HepG2 (cell line): ENCODE measurements around the gene HOXA10. TPM values are rescaled to one million over a fixed set of nuclear protein-coding genes. Genes with fewer than 3 reads are reported as not detected.

Source experiments
- ARID3A ChIP-seq: IDR thresholded peaks from 2 replicates; pipeline ENCODE4 v1.6.1; 2012; ENCODE audit warnings: low read depth, low read length, improper control_type of control experiment
- ASH2L ChIP-seq: fragments of 300-600, 200-600 bp; sonication (generic); IDR thresholded peaks from 2 replicates; pipeline ENCODE4 v1.7.0; 2017; ENCODE audit warnings: low read depth, mild to moderate bottlenecking, moderate library complexity, mixed read lengths, low read length; ENCODE audit not compliant: insufficient read length
- DRAP1 ChIP-seq: IDR thresholded peaks from 2 replicates; pipeline ENCODE4 v1.6.1; 2016; ENCODE audit warnings: missing genetic modification reagents, missing compliant biosample characterization
- E2F1 ChIP-seq: sonication (generic); formaldehyde crosslinking; IDR thresholded peaks from 2 replicates; pipeline ENCODE4 v1.5.0; 2020; ENCODE audit warnings: missing genetic modification reagents
- GTF2F1 ChIP-seq: fragments of 150-350 bp; IDR thresholded peaks from 2 replicates; pipeline ENCODE4 v1.6.1; 2014; ENCODE audit warnings: low read length
- HMGXB4 ChIP-seq, 2 experiments: sonication (generic) in 1 of 2; formaldehyde crosslinking in 1 of 2; IDR thresholded peaks; 2 replicates each; pipeline versions ENCODE4 v1.4.0 to v1.6.1; 2018 to 2020; ENCODE audit warnings: missing genetic modification reagents in 2 of 2, borderline replicate concordance in 1 of 2, low read depth in 1 of 2, mild to moderate bottlenecking in 1 of 2, missing biosample characterization in 1 of 2
- KDM5B ChIP-seq: sonication (generic); formaldehyde crosslinking; IDR thresholded peaks from 2 replicates; pipeline ENCODE4 v1.4.0; 2020; ENCODE audit warnings: missing genetic modification reagents, mild to moderate bottlenecking, borderline replicate concordance
- MAZ ChIP-seq, 2 experiments: sonication (generic) in 1 of 2; formaldehyde crosslinking in 1 of 2; IDR thresholded peaks; 2 replicates each; pipeline versions ENCODE4 v1.5.0 to v1.6.1; 2012 to 2020; ENCODE audit warnings: low read depth in 2 of 2, mild to moderate bottlenecking in 2 of 2, borderline replicate concordance in 1 of 2, improper control_type of control experiment in 1 of 2, low read length in 1 of 2, missing genetic modification reagents in 1 of 2, moderate library complexity in 1 of 2
- NFE2L2 ChIP-seq: fragments of 150-350 bp; IDR thresholded peaks from 2 replicates; pipeline ENCODE4 v1.6.1; 2014; ENCODE audit warnings: low read length
- NFYC ChIP-seq: IDR thresholded peaks from 2 replicates; pipeline ENCODE4 v1.6.1; 2016; ENCODE audit warnings: missing genetic modification reagents, missing compliant biosample characterization
- PLRG1 ChIP-seq: fragments of 450-650 bp; conservative IDR thresholded peaks from 2 replicates; pipeline ENCODE4 v1.6.1; 2016
- POLR2A ChIP-seq, 2 experiments: IDR thresholded peaks; 2 replicates each; pipeline ENCODE4 v1.6.1; 2011; ENCODE audit warnings: low read depth in 2 of 2, low read length in 2 of 2, mild to moderate bottlenecking in 1 of 2, moderate library complexity in 1 of 2; ENCODE audit not compliant: insufficient read depth in 1 of 2
- POLR2AphosphoS2 ChIP-seq: IDR thresholded peaks from 2 replicates; pipeline ENCODE4 v1.6.1; 2011; ENCODE audit warnings: low read depth, low read length, improper control_type of control experiment
- SMAD3 ChIP-seq: sonication (generic); formaldehyde crosslinking; IDR thresholded peaks from 2 replicates; pipeline ENCODE4 v1.4.0; 2020; ENCODE audit warnings: missing genetic modification reagents
- SNAPC2 ChIP-seq: sonication (generic); formaldehyde crosslinking; IDR thresholded peaks from 2 replicates; pipeline ENCODE4 v1.8.1; 2022; ENCODE audit warnings: mild to moderate bottlenecking, missing genetic modification reagents
- THAP11 ChIP-seq: IDR thresholded peaks from 2 replicates; pipeline ENCODE4 v1.6.1; 2016; ENCODE audit warnings: missing biosample characterization, missing genetic modification reagents
- UBTF ChIP-seq: sonication (generic); formaldehyde crosslinking; IDR thresholded peaks from 2 replicates; pipeline ENCODE4 v1.4.0; 2020; ENCODE audit warnings: mild to moderate bottlenecking, missing genetic modification reagents
- XRCC5 ChIP-seq: fragments of 200-400 bp; formaldehyde crosslinking; optimal IDR thresholded peaks from 2 replicates; pipeline ENCODE3; 2017; ENCODE audit warnings: mild to moderate bottlenecking, low read length
- YEATS4 ChIP-seq: sonication (generic); formaldehyde crosslinking; IDR thresholded peaks from 2 replicates; pipeline ENCODE4 v1.4.0; 2020; ENCODE audit warnings: missing genetic modification reagents, borderline replicate concordance
- ZNF263 ChIP-seq: sonication (generic); formaldehyde crosslinking; IDR thresholded peaks from 2 replicates; pipeline ENCODE4 v1.4.0; 2020; ENCODE audit warnings: missing genetic modification reagents
- ZNF292 ChIP-seq: sonication (generic); formaldehyde crosslinking; IDR thresholded peaks from 2 replicates; pipeline ENCODE4 v1.8.1; 2022; ENCODE audit warnings: mild to moderate bottlenecking, low read depth, missing genetic modification reagents, borderline replicate concordance
- polyA plus RNA-seq, 8 experiments: library from polyadenylated mRNA; depleted of rRNA in 3 of 8; stranded (reverse) in 7 of 8; unstranded in 1 of 8; fragments of >200 nt; fragmentation: Illumina TruSeq in 4 of 8; extraction: Trizol in 4 of 8; gene quantifications; 2 replicates each; pipeline versions ENCODE4 v1.2.1 to v1.2.3, GENCODE V29; 2011 to 2016; ENCODE audit warnings: low read depth in 4 of 8, missing spikeins in 1 of 8, mixed read lengths in 1 of 8; ENCODE audit not compliant: insufficient read depth in 1 of 8
- total RNA-seq, 5 experiments: library from RNA; depleted of rRNA; stranded (reverse); fragments of >200 nt; fragmentation: Illumina TruSeq; extraction: Trizol; gene quantifications; 2 replicates each; pipeline ENCODE4 v1.2.3, GENCODE V29; 2016; ENCODE audit warnings: low read depth in 1 of 5

The HOXA10 gene
- total and polyA plus RNA-seq, 2 of the 13 experiments (the other 11 are each of a cell fraction or from before 2014, with no cell fraction given) = not detected

GRCh38 chr7:27143023-27143949 is 30.8 kb downstream of the HOXA10 start, which contains the start of gene HOXA5 (continued):
- TF ChIP-seq NFE2L2 = no peak
- no peak for TF ChIP-seq PLRG1
- TF ChIP-seq ASH2L = peak; percentile 59
- no peak for TF ChIP-seq YEATS4 (CRISPR knock-in tag)
- TF ChIP-seq MAZ (IDR thresholded peaks at IDR 0.05; ENCODE audit: borderline replicate concordance, low read depth, low read length) = no peak
- TF ChIP-seq MAZ (CRISPR knock-in tag; IDR thresholded peaks at IDR 0.05; ENCODE audit: low read depth) = 0 out of 2 replicates have a peak, but pooled peaks have one; percentile 25
- TF ChIP-seq XRCC5 = peak; percentile 55
- no peak for TF ChIP-seq ZNF292 (CRISPR knock-in tag)
- no peak for TF ChIP-seq POLR2AphosphoS2
- 0 out of 2 replicates have a peak, but pooled peaks have one; percentile 9 for TF ChIP-seq E2F1 (CRISPR knock-in tag)
- no peak for TF ChIP-seq ZNF263
- peak; percentile 56 for TF ChIP-seq DRAP1 (CRISPR knock-in tag)
- TF ChIP-seq SNAPC2 (CRISPR knock-in tag) = no peak
- TF ChIP-seq NFYC = peak; percentile 54; the same call in 1 of the 2 replicates
- peak; percentile 27 to 28; a peak in 1 of 4 replicates for TF ChIP-seq POLR2A (IDR thresholded peaks at IDR 0.05; ENCODE audit: insufficient read depth in 1 of 2, low read depth in 2 of 2, low read length in 2 of 2)
- TF ChIP-seq SMAD3 (CRISPR knock-in tag) = no peak
- TF ChIP-seq THAP11 = no peak
- no peak for TF ChIP-seq GTF2F1
- TF ChIP-seq ARID3A = 0 out of 2 replicates have a peak, but pooled peaks have one; percentile 12
- peak; percentile 34; the same call in 1 of the 2 replicates for TF ChIP-seq KDM5B (CRISPR knock-in tag)
- peak; percentile 44; the same call in 1 of the 2 replicates for TF ChIP-seq UBTF (CRISPR knock-in tag)
- peak; percentile 50 to 81; a peak in 3 of 4 replicates for TF ChIP-seq HMGXB4 (CRISPR knock-in tag; IDR thresholded peaks at IDR 0.05; ENCODE audit: borderline replicate concordance in 1 of 2, low read depth in 1 of 2)
